IPS-NIHi11 (cell line): ENCODE results near the gene SCIMP.
"Not testable (repeated sequence)": the region's sequence is repeated elsewhere in the genome, so short reads cannot be mapped to it uniquely, and the experiment has no call there.

ENCODE experiments used
- DNase-seq: peaks from one replicate; pipeline ENCODE4 v3.0.0; 2012; ENCODE audit warnings: mixed read lengths, low spot score

SCIMP gene

DNA sequence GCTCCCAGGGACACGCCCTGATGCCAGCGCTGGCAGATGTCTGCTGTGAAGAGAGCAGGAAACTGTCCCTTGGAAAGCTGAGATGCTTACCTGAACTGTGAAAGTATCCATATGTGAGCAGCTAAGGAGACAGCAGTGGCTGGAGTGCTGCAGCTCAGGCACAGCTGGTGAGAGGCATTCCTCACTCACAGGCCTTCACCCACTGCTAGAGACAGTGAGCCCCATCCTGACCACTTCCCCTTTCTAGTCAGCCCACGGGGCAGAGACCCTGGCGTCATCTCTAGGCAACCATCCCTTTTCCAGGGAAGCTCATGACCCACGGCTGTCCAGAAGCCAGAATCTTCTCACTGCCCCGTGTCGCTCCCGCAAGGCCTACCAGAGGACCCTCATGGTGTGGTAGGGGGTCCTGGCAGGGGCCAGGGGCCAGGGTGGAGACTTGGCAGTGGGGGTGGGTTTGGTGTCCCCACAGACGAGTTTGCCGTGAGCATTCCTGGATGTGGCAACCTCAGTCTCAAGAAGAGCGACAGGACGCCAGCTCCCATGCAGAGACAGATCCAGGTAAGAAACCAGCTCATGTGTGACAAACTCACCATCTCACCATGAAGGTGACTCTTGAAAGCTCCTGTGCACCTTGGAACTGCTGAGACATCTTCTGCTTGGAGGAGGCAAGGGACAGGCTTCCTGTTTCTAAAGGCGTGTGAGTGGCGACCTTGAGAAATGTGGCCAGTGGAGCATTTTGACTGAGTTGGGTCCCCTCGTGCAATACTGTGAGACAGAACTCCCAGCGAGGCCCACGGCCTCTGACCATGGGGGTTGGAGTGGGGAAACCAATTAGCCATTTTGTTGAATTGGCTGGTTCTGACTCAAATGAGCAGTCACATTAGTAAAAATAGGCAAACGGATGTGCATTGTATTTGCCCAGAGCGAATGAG lies at the start of gene SCIMP:
TSS of gene SCIMP (minus strand) at position 216 of the 932 bp plus-strand sequence. CDS start at position 111, 105 bp downstream.
- DNase-seq = no peak

DNA sequence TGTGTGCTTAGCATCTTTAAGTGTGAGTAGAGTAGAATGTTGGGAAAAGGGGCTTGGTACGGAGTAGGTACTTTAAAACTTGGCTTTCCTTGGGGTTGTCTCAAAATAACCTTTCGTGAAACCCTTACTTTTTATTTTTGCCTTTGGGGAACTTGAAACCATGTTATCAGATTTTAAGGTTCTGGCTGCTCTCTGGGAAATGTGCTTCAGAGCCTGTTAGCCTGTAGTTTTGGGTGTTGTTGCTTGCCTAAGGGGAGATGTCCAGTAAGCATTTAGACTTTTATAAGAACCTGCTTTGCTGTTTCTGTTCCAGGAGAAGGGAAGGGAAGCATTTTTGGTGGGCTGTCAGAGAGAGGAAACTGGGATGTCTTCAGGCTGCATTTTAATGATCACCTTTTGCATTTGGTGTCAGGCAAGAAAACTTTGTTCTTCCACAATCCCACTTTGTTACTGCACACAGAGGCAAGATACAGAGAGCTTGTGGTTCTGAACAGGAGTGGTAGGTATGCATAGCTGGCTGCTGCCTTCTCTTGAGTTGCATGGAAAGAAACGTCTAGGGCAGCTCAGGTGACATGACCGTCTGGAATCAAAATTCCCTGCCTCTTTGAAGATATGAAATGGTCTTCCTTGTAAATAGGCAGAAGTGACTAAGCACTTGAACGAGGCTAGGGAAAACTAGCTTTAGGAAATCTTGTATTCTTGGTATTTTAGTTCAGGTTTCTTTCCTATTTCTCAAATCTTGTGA lies 49.1 kb upstream of the SCIMP start:
- no peak for DNase-seq

DNA sequence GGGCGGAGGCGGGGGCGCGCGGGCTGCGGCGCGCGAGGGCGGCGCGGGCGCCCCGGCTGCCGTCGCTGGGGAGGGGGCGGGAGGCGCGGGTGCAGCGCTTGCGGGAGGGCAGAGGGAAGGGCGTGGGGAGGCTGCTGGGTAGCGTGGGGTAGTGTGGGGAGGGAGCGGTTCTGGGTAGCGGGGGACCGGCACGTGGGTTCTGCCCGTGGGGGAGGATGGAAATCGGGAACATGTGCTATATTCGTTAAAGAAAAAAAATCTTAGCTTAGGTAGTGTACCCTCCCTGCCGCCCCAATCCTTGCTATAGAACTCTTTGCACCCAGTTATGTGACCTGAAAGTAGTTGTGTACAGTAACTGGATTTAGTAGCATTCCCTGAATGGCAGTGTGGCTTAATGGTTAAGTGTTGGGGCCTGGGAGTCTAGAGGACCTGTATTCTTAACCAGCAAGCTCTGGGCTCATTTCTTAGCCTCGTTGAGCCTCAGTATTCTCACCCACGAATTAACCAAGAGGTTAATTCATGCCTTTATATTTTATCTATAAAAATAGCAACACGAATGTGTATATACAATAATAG lies 48.1 kb upstream of the SCIMP start:
- no peak for DNase-seq

DNA sequence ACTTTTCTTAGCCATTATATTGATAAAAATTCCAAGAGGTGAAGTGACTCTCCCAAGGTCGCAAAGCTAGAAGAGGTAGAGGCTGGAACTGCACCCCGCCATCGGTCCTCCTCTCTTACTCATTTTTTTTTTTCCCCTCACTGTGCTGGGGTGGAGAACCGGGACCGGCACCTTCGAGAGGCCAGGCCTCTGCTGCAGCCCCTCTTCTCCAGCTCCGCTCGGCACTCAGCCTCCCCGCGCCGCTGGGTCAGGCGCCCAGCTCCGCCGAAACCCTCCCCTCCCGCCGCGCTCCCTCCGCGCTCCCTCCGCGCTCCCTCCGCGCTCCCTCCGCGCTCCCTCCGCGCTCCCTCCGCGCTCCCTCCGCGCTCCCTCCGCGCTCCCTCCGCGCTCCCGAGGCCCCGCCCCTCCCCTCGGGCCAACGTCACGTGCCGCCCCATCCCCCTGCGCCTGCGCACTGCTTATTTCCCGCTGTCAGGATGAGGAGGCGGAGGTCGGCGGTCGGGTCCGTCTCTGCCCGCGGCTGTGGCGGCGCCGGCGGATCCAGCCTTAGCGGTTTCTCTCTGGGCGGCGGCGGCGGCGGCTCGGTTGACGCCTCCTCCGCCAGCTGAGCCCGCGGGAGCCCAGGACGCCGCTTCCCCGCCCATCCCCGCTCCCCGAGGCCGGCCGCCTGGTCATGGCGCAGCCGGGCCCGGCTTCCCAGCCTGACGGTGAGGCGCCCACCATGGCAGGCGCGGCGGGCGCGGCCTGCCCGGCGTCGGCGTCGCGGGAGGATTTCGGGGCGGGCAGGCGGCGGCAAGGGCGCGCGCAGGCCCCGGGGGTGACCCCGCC lies 47.4 kb upstream of the SCIMP start, which contains the start of gene RABEP1:
TSS of gene RABEP1 (plus strand) at position 471 of the 828 bp plus-strand sequence. CDS start at position 674, 203 bp downstream.
- peak; percentile 95 for DNase-seq

DNA sequence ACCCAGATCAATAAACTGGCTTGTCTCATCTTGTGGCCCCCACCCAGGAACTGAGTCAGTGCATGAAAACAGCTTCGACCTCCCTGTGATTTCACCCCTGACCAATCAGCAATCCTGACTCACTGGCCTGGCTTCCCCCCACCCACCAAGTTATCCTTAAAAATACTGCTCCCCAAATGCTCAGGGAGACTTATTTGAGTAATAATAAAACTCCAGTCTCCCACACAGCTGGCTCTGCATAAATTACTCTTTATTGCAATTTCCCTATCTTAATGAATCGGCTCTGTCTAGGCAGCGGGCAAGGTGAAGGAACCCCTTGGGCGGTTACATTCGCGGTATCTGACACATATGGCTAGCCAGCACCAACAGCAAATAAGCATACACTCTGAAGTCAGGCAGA lies 37.7 kb upstream of the SCIMP start:
- no peak for DNase-seq

DNA sequence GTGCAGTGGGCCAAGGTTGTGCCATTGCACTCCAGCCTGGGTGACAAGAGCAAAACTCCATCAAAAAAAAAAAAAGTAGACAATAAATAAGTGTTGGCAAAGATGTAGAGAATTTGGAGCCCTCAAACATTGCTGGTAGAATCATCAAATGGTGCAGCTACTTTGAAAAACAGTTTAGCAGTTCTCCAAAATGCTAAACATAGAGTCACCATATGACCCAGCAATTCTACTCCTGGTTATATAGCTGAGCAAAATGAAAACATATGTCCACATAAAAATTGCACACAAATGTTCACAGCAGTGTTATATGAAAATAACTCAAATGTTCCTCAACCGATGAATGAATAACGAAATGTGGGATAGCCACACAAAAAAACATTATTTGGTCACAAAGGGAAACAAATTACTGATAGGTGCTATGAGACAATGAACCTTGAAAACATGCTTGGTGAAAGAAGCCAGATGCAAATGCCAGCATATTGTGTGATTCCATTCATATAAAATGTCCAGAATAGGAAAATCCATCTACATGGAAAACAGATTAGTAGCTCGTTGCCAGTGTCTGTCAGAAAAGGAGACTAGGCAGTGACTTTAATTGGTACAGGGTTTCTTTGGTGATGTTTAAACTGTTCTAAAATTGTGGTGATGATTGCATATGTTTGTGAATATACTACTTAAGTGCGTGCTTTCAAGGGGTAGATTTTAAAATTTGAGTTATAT lies 34.7 kb upstream of the SCIMP start:
- no peak for DNase-seq

DNA sequence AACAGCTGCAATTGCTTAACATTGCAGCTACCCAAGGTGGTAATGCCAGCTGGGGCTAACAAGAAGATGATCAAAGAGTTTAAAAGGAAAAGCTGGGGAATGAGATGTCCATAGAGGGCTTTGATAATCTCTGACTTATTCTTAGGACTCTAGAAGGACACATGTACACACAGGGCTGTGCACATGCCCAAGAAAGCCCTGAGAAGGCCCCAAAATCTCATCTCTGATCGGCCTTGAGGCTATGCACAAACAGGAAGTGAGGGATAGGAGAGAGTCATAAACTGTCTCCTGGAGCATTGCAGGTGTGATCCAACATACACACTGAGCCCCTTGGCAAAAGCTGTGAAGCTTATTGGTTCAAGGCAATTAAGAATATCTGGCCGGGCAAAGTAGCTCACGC lies 30.2 kb upstream of the SCIMP start:
- no peak for DNase-seq

DNA sequence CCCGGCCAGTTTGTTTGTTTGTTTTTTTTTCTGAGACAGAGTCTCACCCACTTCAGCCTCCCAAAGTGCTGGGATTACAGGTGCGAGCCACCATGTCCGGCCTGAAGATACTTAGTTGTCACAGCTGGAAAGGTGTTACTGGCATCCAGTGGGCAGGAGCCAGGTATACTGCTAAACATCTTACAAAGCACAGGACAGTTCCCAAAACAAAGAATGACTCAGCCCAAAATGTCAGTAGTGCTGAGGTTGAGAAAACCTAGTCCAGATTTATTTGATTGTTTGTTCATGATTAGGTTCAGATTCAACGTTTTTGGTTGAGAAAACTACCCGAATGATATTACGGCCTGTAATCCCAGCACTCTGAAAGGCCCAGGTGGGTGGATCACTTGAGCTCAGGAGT lies 28.8 kb upstream of the SCIMP start:
- DNase-seq = no peak

DNA sequence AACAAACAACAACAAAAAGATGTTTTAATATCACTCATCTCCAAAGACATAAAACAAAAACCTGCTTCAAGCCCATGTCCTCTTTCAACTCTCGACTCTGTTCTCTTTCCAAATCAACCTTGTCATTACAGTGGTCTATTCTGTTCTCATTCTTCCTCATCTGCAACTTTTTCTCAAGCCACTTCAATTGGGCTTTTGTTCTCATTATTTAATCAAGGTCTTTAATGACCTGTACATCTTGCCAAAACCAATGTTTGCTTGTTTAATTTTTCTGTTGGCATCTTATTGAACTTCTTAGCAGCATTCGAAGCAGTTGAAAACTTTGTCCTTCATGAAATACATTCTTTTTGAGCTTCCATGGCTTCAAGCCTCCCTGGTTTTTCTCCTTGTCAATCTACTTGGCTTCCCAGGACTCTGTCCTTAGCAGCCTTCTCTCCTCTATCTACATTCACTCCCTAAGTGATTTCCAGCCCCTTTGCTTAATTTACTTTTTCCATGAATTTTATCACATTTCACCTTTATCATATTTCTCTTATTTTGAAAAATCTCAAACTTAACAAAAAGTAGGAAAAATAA lies 27.8 kb upstream of the SCIMP start:
- no peak for DNase-seq

DNA sequence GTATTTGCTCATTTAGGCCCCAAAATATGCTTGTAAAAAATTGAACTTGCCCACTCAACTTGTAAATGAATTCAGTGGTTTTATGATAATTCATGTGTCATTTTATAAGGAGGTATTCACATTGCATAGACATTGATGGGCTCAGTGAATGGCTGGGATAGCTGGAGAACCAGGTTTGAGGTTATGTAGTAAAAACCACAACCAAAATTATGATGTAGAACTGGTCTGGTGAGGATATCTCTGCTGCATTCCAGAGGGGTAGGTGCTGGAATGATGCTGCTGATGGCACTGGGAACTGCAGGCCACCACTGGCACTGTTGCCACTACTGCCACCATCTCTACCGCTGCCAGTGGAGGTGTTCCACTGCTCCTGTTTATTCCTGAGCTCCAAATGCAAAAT lies 25.9 kb upstream of the SCIMP start:
- DNase-seq = no peak

DNA sequence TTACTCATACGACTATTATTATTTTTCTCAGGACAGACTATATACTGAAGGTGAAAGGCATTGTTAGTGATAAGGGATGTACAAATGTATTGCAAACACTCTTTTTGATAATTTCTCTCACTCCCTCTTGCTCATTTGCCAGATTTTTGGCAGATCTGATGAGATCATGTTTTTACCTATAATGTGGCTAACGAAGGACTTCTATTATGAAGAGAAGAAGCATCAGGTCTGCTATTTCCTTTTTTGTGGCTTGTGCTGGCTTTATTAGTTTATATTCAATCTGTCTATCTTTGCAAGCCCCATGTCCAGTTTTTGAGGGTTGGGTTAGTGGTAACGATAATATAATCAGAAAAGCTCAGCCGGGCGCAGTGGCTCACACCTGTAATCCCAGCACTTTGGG lies 22.5 kb upstream of the SCIMP start:
- DNase-seq = no peak

DNA sequence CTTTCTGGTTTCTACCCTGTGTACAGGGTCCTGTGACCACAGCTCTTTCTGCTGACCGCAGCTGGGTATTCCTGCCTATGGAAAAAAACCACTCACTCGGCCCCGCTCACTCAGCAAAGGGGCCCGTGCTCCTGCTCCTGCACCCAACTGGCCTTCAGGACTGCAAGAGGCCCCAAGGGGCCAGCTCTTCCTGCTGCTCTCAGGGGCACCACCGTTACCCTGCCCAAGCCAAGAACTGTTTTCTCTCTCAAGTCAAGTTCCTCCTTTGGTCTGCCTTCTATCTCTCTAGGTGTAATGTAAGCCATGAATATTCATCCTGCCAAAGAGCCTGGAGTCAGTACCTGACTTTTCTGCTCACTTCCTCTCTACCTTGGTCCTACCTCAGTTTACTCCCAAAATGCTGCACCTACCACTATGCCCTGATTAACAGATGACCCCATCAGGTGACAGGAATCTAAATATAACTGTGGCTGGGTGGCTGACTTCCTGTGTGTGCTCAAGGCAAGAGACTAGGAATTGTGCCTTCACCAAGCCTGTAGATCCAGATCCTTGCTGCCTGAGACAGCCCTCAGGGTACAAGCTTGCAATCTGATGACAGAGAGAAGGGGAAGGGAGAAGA lies 20.4 kb upstream of the SCIMP start:
- DNase-seq = no peak

DNA sequence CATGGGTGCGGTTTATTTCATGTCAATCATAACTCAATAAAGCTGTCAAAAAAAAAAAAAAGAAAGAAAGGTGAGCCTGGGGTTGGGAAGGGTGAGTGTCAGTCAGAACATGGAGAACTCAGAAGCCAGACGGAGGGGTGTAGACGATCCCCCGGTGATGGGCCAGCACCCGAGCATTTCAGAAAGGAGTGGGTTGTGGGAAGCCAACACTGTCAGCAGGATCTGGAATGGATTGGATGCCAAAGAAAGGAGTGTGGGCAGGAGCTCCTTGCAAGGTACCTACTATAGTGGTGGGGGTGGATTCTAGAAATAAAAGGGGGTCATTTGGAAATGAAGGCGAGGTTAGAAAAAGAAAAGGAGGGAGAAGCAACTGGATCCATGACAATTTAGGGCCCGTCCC lies 19.8 kb upstream of the SCIMP start:
- no peak for DNase-seq

DNA sequence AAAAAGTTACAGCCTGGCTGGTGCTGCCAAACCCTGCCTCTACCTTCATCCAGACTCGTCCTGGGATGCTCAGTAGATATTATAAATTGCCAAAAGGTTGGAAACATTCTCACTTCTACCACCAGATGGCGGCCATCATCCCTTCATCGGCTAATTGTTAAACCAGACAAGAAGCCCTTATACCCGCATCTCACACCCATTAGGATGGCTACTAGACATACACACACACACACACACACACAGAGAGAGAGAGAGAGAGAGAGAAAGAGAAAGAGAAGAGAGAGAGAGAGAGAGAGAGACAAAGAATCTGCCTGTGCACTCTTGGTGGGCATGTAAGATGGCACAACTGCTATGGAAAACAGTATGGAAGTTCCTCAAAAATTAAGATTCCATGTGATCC lies 15.0 kb upstream of the SCIMP start:
- DNase-seq = peak; percentile 77

DNA sequence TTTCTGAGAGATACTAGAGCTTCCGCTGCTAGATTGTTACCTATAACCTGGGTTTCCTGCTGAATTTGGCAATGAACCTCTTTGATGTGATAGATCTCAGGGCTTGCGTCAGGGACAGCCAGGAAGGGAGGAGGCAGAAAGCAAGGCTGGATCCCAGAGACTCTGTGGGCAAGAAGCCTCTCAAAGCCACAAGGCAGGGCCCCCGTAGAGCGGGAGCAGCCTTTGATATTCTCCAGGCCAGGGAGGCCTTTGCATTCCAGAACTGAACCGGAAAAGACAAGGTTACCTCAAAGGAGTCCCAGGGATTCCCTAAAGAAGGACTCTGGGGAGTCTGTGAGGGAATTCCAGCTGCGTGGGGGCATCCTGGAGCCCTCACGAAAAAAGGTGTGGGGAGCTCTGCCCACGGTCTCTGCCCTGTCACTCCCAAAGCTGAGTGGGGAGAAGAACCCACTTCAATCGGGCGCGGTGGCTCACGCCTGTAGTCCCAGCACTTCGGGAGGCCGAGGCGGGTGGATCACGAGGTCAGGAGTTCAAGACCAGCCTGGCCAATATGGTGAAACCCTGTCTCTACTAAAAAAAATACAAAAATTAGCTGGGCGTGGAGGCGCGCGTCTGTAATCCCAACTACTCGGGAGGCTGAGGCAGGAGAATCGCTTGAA lies 14.3 kb upstream of the SCIMP start:
- peak; percentile 45 for DNase-seq

DNA sequence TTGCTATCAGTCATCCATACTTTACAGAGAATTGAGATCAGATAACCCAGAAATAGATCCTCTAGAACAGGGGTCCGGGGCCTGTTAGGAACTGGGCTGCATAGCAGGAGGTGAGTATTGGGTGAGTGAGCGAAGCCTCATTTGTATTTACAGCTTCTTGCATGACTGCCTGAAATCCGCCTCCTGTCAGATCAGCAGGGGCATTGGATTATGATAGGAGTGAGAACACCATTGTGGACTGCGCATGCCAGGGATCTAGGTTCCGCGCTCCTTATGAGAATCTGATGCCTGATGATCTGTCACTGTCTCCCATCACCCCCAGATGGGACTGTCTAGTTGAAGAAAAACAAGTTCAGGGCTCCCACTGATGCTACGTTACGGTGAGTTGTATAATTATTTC lies 13.0 kb upstream of the SCIMP start:
- no peak for DNase-seq

DNA sequence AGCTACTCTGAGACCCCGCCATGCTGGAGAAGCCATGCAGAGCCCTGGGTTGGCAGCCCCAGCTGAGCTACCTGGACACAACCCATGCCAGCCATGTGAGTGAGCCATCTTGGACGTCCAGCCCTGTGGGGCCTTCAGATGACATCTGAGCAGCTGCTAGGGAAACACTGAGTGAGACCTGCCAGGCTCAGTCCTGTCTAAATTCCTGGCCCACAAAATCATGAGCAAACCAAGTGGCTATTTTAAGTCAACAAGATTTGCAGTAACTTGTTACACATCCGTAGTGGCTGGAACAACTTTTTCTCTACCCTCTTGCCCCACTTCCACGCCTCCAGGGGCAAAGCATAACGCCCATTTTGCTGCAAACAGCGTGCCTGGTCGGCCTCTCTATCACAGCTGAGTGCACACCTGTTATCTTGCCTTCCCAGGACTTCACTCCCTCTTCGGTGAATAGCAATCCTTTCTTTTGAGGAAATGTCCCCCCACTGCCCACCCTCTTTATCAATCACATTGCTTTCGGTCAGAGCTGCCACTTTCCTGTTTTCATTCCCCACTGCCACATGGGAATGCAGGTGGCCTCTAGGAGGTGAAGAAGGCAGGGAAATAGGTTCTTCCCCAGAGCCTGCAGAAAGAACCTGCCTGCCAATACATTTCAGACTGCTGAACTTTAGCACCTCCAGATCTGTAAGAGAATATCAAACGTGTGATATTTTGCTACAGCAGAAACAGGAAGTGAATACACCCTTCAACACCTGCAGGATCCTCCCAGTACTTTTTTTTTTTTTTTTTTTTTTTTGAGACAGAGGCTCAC lies 7.4 kb upstream of the SCIMP start:
- DNase-seq = no peak

DNA sequence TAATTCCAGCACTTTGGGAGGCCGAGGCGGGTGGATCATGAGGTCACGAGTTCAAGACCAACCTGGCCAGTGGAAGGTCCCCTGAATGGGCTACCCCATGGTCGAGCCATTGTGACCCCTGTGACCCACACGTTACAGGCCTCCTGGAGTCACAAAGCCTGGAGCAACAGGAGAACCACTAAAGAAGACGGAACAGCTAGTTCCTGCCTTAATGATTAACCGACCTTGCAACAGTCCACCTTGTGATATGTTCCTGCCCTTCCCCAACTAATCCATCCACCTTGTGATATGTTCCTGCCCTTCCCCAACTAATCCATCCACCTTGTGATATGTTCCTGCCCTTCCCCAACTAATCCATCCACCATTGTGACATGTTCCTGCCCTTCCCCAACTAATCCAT lies 5.1 kb upstream of the SCIMP start:
- not testable (repeated sequence) for DNase-seq

DNA sequence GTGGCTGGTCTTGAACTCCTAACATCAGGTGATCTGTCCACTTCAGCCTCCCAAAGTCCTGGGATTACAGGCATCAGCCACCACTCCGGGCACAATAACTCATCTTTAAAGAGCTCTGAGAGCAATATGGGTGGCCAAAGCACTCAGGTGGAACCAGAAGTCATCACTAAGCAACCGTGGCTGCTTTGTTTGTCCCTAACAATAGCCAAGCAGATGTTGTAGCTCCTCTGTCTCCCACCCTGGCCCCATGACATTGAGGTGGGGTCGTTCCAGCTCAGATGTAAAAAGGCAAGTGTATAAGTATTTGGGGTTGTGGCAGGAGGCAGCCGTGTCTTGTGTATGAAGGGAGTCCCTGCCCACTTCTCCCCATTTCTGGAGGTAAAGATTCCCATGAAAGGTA lies 3.7 kb upstream of the SCIMP start:
- no peak for DNase-seq
